Measurements from ENCODE around the gene IL20RA. TPM values are rescaled to one million over a fixed set of nuclear protein-coding genes. Genes with fewer than 3 reads are reported as not detected.

Gene IL20RA
- total and polyA plus RNA-seq, 4 donors, result 0.17 to 0.65 (median 0.25) TPM; not detected in 1

- DNase-seq (ENCODE audit: low spot score), result no peak
- Histone ChIP-seq H3K9me3 (ENCODE audit: control insufficient read depth in 4 of 4, low read length in 3 of 4) (no peaks in the 10 kb centered on the region), H3K4me1 (ENCODE audit: control insufficient read depth in 4 of 4, insufficient read depth in 4 of 4, low read length in 3 of 4) (peaks cover 0 to 5% (median 0%) of the 10 kb centered on the region in 4 donors), H3K4me3 (ENCODE audit: low read depth in 1 of 3, low read length in 3 of 3) (no peak overlapping the region), H3K27me3 (ENCODE audit: control insufficient read depth in 4 of 4, insufficient read depth in 4 of 4, low read length in 3 of 4) (peaks cover 0 to 9% (median 0%) of the 10 kb centered on the region in 4 donors), H3K27ac (ENCODE audit: low read depth in 1 of 2, low read length in 2 of 2) (no peak overlapping the region), H3K36me3 (ENCODE audit: control insufficient read depth in 4 of 4, insufficient read depth in 3 of 4, low read depth in 1 of 4, low read length in 3 of 4) (no peaks in the 10 kb centered on the region), H3K9ac (ENCODE audit: low read depth in 1 of 2, low read length in 2 of 2) (no peak overlapping the region)
- TF ChIP-seq, protein P1, sequence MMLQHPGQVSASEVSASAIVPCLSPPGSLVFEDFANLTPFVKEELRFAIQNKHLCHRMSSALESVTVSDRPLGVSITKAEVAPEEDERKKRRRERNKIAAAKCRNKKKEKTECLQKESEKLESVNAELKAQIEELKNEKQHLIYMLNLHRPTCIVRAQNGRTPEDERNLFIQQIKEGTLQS (IDR thresholded peaks at IDR 0.05), result no peak
- no peak for TF ChIP-seq SP1 (IDR thresholded peaks at IDR 0.05)
- TF ChIP-seq YY1 (IDR thresholded peaks at IDR 0.05), result no peak
- TF ChIP-seq HNF4A (conservative IDR thresholded peaks at IDR 0.05), result no peak
- TF ChIP-seq NR2F2 (IDR thresholded peaks at IDR 0.05), result no peak
- no peak for TF ChIP-seq FOXA2 (IDR thresholded peaks at IDR 0.05)
- TF ChIP-seq, protein P2, sequence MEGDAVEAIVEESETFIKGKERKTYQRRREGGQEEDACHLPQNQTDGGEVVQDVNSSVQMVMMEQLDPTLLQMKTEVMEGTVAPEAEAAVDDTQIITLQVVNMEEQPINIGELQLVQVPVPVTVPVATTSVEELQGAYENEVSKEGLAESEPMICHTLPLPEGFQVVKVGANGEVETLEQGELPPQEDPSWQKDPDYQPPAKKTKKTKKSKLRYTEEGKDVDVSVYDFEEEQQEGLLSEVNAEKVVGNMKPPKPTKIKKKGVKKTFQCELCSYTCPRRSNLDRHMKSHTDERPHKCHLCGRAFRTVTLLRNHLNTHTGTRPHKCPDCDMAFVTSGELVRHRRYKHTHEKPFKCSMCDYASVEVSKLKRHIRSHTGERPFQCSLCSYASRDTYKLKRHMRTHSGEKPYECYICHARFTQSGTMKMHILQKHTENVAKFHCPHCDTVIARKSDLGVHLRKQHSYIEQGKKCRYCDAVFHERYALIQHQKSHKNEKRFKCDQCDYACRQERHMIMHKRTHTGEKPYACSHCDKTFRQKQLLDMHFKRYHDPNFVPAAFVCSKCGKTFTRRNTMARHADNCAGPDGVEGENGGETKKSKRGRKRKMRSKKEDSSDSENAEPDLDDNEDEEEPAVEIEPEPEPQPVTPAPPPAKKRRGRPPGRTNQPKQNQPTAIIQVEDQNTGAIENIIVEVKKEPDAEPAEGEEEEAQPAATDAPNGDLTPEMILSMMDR (IDR thresholded peaks at IDR 0.05; ENCODE audit: low read depth, low read length, missing input control), result no peak
- TF ChIP-seq MAX (IDR thresholded peaks at IDR 0.05), result no peak
- WGBS, result 76% methylated on average over 2 of the region's 2 CpGs
Observed at GRCh38 chr6:136964398-136964797, 80.4 kb downstream of the IL20RA start.

GRCh38 chr6:136963259-136963658, 81.5 kb downstream of the IL20RA start:
- WGBS, result 66% methylated on average over 2 of the region's 2 CpGs
- TF ChIP-seq HNF4G (IDR thresholded peaks at IDR 0.05) (no peak), RXRA (IDR thresholded peaks at IDR 0.05) (no peak), ZBTB33 (IDR thresholded peaks at IDR 0.05) (no peak), FOXA1 (IDR thresholded peaks at IDR 0.05) (no peak), RAD21 (IDR thresholded peaks at IDR 0.05) (no peak), EGR1 (IDR thresholded peaks at IDR 0.05; ENCODE audit: low read depth in 2 of 2) (no peak), SP1 (IDR thresholded peaks at IDR 0.05) (no peak), FOXA2 (IDR thresholded peaks at IDR 0.05) (no peak), HNF4A (conservative IDR thresholded peaks at IDR 0.05) (no peak), REST (IDR thresholded peaks at IDR 0.05) (no peak), MAX (IDR thresholded peaks at IDR 0.05) (no peak), JUND (IDR thresholded peaks at IDR 0.05) (no peak)
- TF ChIP-seq, protein P1 (IDR thresholded peaks at IDR 0.05), result no peak
- Histone ChIP-seq H3K27me3 (ENCODE audit: control insufficient read depth in 4 of 4, insufficient read depth in 4 of 4, low read length in 3 of 4) (peaks cover 0 to 9% (median 0%) of the 10 kb centered on the region in 4 donors), H3K9me3 (ENCODE audit: control insufficient read depth in 4 of 4, low read length in 3 of 4) (no peaks in the 10 kb centered on the region), H3K36me3 (ENCODE audit: control insufficient read depth in 4 of 4, insufficient read depth in 3 of 4, low read depth in 1 of 4, low read length in 3 of 4) (no peaks in the 10 kb centered on the region), H3K4me3 (ENCODE audit: low read depth in 1 of 3, low read length in 3 of 3) (no peak overlapping the region), H3K9ac (ENCODE audit: low read depth in 1 of 2, low read length in 2 of 2) (no peak overlapping the region), H3K4me1 (ENCODE audit: control insufficient read depth in 4 of 4, insufficient read depth in 4 of 4, low read length in 3 of 4) (peaks cover 0 to 4% (median 0%) of the 10 kb centered on the region in 4 donors), H3K27ac (ENCODE audit: low read depth in 1 of 2, low read length in 2 of 2) (no peak overlapping the region)
- DNase-seq (ENCODE audit: low spot score), result no peak

Data from liver (tissue), 9 donors.